ENCODE results near the gene NOXO1. TPM values are rescaled to one million over a fixed set of nuclear protein-coding genes. Genes with fewer than 3 reads are reported as not detected.
A peak's percentile ranks its signal among the peaks of the same experiment; 100 is the strongest.

Gene NOXO1
- total RNA-seq, 1 experiment from 2014 or later = 3.4 TPM

DNA sequence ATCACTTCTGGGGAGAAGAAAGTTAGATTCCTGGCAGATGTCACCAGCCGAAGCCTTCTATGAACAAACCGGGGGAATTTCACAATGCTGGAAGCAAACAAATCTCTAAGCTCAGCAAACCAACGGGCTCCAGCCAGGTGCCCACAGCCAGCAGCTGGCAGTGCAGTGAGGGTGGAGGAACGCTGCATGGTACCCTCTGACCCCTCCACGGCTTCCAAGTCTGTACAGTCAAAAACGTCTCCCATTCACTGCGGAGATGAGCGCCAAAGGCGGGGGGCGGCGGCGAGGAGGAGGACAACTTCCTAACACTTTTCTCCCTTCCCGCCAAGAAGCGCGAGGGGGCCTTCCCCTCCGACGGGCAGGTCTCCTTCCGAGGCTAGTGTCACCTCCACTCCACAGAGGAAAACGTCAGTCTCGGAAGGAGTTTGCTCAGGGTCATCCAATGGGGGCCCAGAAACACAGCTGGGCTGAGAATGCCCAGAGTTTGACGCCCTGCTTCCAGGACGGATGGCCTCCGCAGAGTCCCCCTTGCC is 27.4 kb upstream of the NOXO1 start:
- no peak for TF ChIP-seq CTCF (conservative IDR thresholded peaks at IDR 0.05; ENCODE audit: low read depth, low read length)
- ATAC-seq (no peak), DNase-seq (peak; percentile 22)
- Histone ChIP-seq H3K27ac (ENCODE audit: low read length) (peak overlapping the region; percentile 64), H3K27me3 (ENCODE audit: low read length) (no peaks in the 10 kb centered on the region), H3K9me2 (replicated peaks; ENCODE audit: low read length) (no peaks in the 10 kb centered on the region), H3K9ac (ENCODE audit: low read length) (peak overlapping the region; percentile 97), H2AFZ (ENCODE audit: low read length) (no peak overlapping the region), H4K20me1 (ENCODE audit: low read length) (peaks cover 27% of the 10 kb centered on the region), H3K79me2 (ENCODE audit: low read length) (peaks cover 65% of the 10 kb centered on the region), H3F3A (ENCODE audit: low read length, unreplicated experiment) (no peaks in the 10 kb centered on the region), H3K9me3 (ENCODE audit: low read length) (no peaks in the 10 kb centered on the region), H3K36me3 (ENCODE audit: low read depth, low read length) (peaks cover 3% of the 10 kb centered on the region; the same call in 1 of the 2 replicates), H3K4me2 (ENCODE audit: low read length) (peak overlapping the region; percentile 91), H3K4me1 (ENCODE audit: insufficient read depth, low read length) (peaks cover 25% of the 10 kb centered on the region), H3K4me3 (ENCODE audit: low read length) (peak overlapping the region; percentile 94)
- intact Hi-C loops (cut with micrococcal nuclease) = no loop called here
- POLR2A ChIA-PET (ENCODE audit: unreplicated experiment) = interaction anchor here (0.6 kb wide), 1 partner anchor 14 kb away, joined by 9 read pairs; no protein-coding TSS in a partner anchor
- CTCF ChIA-PET = interaction anchor here (1.3 kb wide), 1 partner anchor 14 kb away, joined by 20 read pairs; no protein-coding TSS in a partner anchor
- no TSS peak for BruUV-seq (replicated peaks)

DNA sequence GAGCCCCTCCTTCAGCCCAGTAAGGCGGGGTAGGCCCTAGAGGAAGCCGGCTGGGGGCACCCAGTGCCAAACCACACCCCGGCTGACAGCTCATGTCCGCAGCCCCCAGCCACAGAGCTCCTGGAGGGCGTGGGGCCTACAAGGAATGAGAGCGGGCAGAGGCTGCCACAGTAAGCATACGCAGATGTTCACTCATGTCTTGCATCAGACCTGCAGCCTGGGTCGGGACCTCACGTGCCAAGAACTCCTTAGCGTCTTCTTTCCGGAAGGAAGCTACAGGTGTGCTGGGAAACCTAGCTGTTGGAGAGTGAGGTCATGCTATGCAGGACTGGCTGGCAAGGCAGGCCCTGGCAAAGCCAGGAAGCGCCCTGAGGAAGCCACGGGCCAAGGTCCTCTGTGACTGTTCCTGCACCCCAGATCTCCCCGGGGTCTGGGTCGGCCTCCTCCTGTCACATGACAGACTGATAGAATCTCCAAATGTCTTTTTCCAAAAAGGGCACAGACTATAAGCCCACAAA is 26.8 kb upstream of the NOXO1 start:
- intact Hi-C loops (cut with micrococcal nuclease) = no loop called here
- H3K79me2 ChIP-seq (ENCODE audit: low read length) = peaks cover 71% of the 10 kb centered on the region
- ChIA-PET CTCF (interaction anchor here (1.3 kb wide), 1 partner anchor 15 kb away, joined by 20 read pairs; no protein-coding TSS in a partner anchor), POLR2A (ENCODE audit: unreplicated experiment) (interaction anchor here (0.6 kb wide), 2 partner anchors 15 to 24 kb away, joined by 4 to 9 read pairs; partner anchors contain the start of gene GFER)
- H4K20me1 ChIP-seq (ENCODE audit: low read length) = peaks cover 33% of the 10 kb centered on the region
- no peaks in the 10 kb centered on the region for H3F3A ChIP-seq (ENCODE audit: low read length, unreplicated experiment)
- H3K27me3 ChIP-seq (ENCODE audit: low read length) = no peaks in the 10 kb centered on the region
- H3K4me1 ChIP-seq (ENCODE audit: insufficient read depth, low read length) = peaks cover 25% of the 10 kb centered on the region
- BruUV-seq (replicated peaks) = TSS peak; percentile 68
- DNase-seq = peak; percentile 82
- H2AFZ ChIP-seq (ENCODE audit: low read length) = no peak overlapping the region
- peaks cover 3% of the 10 kb centered on the region; the same call in 1 of the 2 replicates for H3K36me3 ChIP-seq (ENCODE audit: low read depth, low read length)
- no peaks in the 10 kb centered on the region for H3K9me3 ChIP-seq (ENCODE audit: low read length)
- H3K9ac ChIP-seq (ENCODE audit: low read length) = peak overlapping the region; percentile 97
- peak overlapping the region; percentile 91 for H3K4me2 ChIP-seq (ENCODE audit: low read length)
- no peaks in the 10 kb centered on the region for H3K9me2 ChIP-seq (replicated peaks; ENCODE audit: low read length)
- H3K4me3 ChIP-seq (ENCODE audit: low read length) = peak overlapping the region; percentile 94
- H3K27ac ChIP-seq (ENCODE audit: low read length) = peak overlapping the region; percentile 64
- ATAC-seq = peak; percentile 60
- TF ChIP-seq EZH2phosphoT487 (IDR thresholded peaks at IDR 0.05; ENCODE audit: borderline replicate concordance, low read length) (0 out of 2 replicates have a peak, but pooled peaks have one; percentile 48), EZH2 (IDR thresholded peaks at IDR 0.05; ENCODE audit: low read length, unreplicated experiment) (no peak), CTCF (conservative IDR thresholded peaks at IDR 0.05; ENCODE audit: low read depth, low read length) (no peak)

Data from PC-3 (cell line).